ENCODE measurements around the gene RAD51B.
"Not testable (repeated sequence)": the region's sequence is repeated elsewhere in the genome, so short reads cannot be mapped to it uniquely, and the experiment has no call there.

The RAD51B gene

GRCh38 chr14:68113343-68113930 is 293.9 kb downstream of the RAD51B start:
- Mint-ChIP-seq H3K4me1 (peaks cover 12% of the 10 kb centered on the region), H3K36me3 (no peaks in the 10 kb centered on the region), H3K4me3 (no peak overlapping the region), H3K9me3 (no peaks in the 10 kb centered on the region), H3K27ac (no peak overlapping the region), H3K27me3 (no peaks in the 10 kb centered on the region)
- ATAC-seq, result no peak

GRCh38 chr14:68115952-68116351 is 296.4 kb downstream of the RAD51B start:
- H3K9me3 Mint-ChIP-seq, H3K4me3 Mint-ChIP-seq, ATAC-seq, H3K4me1 Mint-ChIP-seq, H3K27me3 Mint-ChIP-seq, H3K36me3 Mint-ChIP-seq, H3K27ac Mint-ChIP-seq: not testable (repeated sequence)

GRCh38 chr14:68122651-68123050 is 303.1 kb downstream of the RAD51B start:
- Mint-ChIP-seq H3K9me3 (no peaks in the 10 kb centered on the region), H3K4me1 (no peaks in the 10 kb centered on the region), H3K36me3 (peaks cover 5% of the 10 kb centered on the region), H3K27ac (no peak overlapping the region), H3K27me3 (no peaks in the 10 kb centered on the region), H3K4me3 (no peak overlapping the region)
- no peak for ATAC-seq

GRCh38 chr14:68124050-68124449 is 304.5 kb downstream of the RAD51B start:
- H3K9me3 Mint-ChIP-seq, result no peaks in the 10 kb centered on the region
- peaks cover 5% of the 10 kb centered on the region for H3K36me3 Mint-ChIP-seq
- no peak for ATAC-seq
- H3K27me3 Mint-ChIP-seq, result no peaks in the 10 kb centered on the region
- H3K27ac Mint-ChIP-seq, result no peak overlapping the region
- H3K4me1 Mint-ChIP-seq, result no peaks in the 10 kb centered on the region
- H3K4me3 Mint-ChIP-seq, result no peak overlapping the region

- no peaks in the 10 kb centered on the region for H3K4me1 Mint-ChIP-seq
- H3K27me3 Mint-ChIP-seq, result no peaks in the 10 kb centered on the region
- no peak overlapping the region for H3K4me3 Mint-ChIP-seq
- no peak for ATAC-seq
- no peaks in the 10 kb centered on the region for H3K9me3 Mint-ChIP-seq
- H3K36me3 Mint-ChIP-seq, result peaks cover 5% of the 10 kb centered on the region
- H3K27ac Mint-ChIP-seq, result no peak overlapping the region
These were observed 305.6 kb downstream of the RAD51B start for GRCh38 chr14:68124979-68125731.

GRCh38 chr14:68127166-68127565 is 307.6 kb downstream of the RAD51B start:
- Mint-ChIP-seq H3K27me3 (no peaks in the 10 kb centered on the region), H3K36me3 (no peaks in the 10 kb centered on the region), H3K4me3 (no peak overlapping the region), H3K27ac (no peak overlapping the region), H3K4me1 (no peaks in the 10 kb centered on the region), H3K9me3 (no peaks in the 10 kb centered on the region)
- ATAC-seq, result no peak

- Mint-ChIP-seq H3K27ac (no peak overlapping the region), H3K4me3 (no peak overlapping the region), H3K9me3 (no peaks in the 10 kb centered on the region), H3K27me3 (no peaks in the 10 kb centered on the region), H3K36me3 (no peaks in the 10 kb centered on the region), H3K4me1 (no peaks in the 10 kb centered on the region)
- no peak for ATAC-seq
These were observed 312.3 kb downstream of the RAD51B start for GRCh38 chr14:68131907-68132306.

GRCh38 chr14:68132563-68133121 is 313.1 kb downstream of the RAD51B start:
- H3K4me3 Mint-ChIP-seq, result no peak overlapping the region
- no peak for ATAC-seq

DNA sequence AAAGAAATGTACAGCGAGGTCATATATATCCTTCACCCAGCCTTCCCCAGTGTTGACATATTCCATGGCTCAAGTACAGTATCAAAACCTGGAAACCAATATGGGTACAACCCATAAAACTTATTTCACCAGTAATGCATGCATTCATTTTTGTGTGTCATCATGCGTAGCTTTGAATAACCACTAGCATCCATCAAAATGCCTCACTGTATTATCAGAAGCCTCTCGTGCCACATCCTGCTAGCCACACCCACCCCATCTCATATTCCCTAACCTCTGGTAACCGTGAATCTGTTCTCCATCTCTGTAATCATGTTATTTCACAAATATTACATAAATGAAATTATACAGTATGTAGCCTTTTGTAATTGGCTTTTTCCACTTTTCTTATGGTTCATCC is 314.3 kb downstream of the RAD51B start:
- H3K36me3 Mint-ChIP-seq, result no peaks in the 10 kb centered on the region
- no peak for ATAC-seq
- H3K27ac Mint-ChIP-seq, result no peak overlapping the region
- no peaks in the 10 kb centered on the region for H3K4me1 Mint-ChIP-seq
- no peaks in the 10 kb centered on the region for H3K27me3 Mint-ChIP-seq
- no peaks in the 10 kb centered on the region for H3K9me3 Mint-ChIP-seq
- H3K4me3 Mint-ChIP-seq, result no peak overlapping the region

More at GRCh38 chr14:68132563-68133121, 313.1 kb downstream of the RAD51B start:
- Mint-ChIP-seq H3K27ac (no peak overlapping the region), H3K27me3 (no peaks in the 10 kb centered on the region), H3K9me3 (no peaks in the 10 kb centered on the region), H3K36me3 (no peaks in the 10 kb centered on the region), H3K4me1 (no peaks in the 10 kb centered on the region)

DNA sequence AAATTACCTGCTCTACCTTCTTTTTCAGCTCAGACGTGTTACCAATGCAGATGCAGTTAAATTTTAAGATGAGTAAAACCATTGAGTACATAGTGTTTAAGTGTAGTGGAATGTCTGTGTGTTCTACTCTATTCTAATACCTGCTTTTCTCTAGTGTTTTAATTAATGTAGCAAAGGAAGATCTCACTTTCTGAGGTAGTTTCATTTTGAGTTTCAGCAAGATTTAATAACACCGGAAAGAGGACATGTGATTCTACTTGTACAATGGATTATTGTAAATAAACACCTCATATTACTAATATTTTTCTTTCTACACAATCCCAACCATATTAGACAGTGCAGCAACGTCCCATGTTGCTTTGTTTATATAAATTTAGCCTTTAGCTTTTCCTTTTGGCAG is 315.4 kb downstream of the RAD51B start:
- Mint-ChIP-seq H3K36me3 (no peaks in the 10 kb centered on the region), H3K4me1 (no peaks in the 10 kb centered on the region), H3K4me3 (no peak overlapping the region), H3K9me3 (no peaks in the 10 kb centered on the region), H3K27ac (no peak overlapping the region), H3K27me3 (no peaks in the 10 kb centered on the region)
- no peak for ATAC-seq

DNA sequence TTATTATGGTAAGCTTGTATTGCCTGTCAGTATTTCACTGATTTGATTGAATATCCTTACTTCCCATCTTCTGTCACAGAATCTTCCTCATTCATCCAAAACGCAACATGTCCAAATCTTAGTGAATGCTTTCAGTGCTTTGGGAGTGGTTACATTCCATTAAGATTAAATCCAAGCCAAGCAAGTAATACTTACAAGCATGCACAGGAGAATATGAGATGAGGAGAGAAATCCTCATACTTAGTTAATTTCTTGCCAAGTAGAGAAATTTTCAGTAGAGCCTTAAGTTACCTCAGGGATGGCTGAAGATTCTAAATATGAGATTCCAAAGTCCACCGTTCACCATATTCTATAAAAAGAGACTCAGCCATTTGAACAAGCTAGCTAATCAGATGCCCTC is 316.0 kb downstream of the RAD51B start:
- Mint-ChIP-seq H3K4me1 (no peaks in the 10 kb centered on the region), H3K9me3 (no peaks in the 10 kb centered on the region), H3K27me3 (no peaks in the 10 kb centered on the region), H3K36me3 (no peaks in the 10 kb centered on the region), H3K27ac (no peak overlapping the region), H3K4me3 (no peak overlapping the region)
- ATAC-seq, result no peak

- H3K27me3 Mint-ChIP-seq, result no peaks in the 10 kb centered on the region
- no peaks in the 10 kb centered on the region for H3K36me3 Mint-ChIP-seq
- ATAC-seq, result no peak
- H3K27ac Mint-ChIP-seq, result no peak overlapping the region
- no peaks in the 10 kb centered on the region for H3K4me1 Mint-ChIP-seq
- H3K9me3 Mint-ChIP-seq, result no peaks in the 10 kb centered on the region
- H3K4me3 Mint-ChIP-seq, result no peak overlapping the region
These were observed 318.4 kb downstream of the RAD51B start for GRCh38 chr14:68137704-68138619.

DNA sequence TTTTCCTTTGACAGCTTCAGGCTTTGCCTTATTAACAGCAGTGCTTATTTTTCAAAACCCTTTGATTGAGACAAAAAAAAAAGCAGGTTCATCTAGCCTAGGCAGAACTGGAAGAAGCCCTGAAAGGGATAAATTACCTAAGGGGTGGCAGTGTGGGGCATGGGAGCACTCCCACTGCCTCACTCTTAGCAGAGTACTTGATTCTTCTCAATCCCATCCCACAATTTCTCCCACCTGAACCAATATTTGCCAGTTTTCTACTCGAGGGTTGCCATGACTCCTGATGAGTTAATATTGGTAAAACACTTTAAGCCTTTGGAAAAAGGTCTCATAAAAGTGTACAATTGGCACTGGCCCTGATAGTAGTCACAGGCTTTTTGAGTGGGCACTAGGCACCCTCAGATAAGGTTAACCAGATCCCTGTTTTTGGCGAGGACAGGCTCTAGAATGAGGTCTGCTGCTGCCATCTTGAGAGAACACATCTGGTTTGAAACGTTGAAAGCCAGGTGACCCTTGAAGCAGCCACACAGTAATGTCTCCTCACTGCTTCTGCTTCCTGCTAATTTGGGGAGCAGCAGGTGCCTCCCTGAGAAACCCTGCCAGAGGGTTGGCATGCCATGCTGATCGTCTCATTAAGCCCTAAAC is 320.0 kb downstream of the RAD51B start:
- H3K4me1 Mint-ChIP-seq, result no peaks in the 10 kb centered on the region
- no peak overlapping the region for H3K4me3 Mint-ChIP-seq
- no peak for ATAC-seq

DNA sequence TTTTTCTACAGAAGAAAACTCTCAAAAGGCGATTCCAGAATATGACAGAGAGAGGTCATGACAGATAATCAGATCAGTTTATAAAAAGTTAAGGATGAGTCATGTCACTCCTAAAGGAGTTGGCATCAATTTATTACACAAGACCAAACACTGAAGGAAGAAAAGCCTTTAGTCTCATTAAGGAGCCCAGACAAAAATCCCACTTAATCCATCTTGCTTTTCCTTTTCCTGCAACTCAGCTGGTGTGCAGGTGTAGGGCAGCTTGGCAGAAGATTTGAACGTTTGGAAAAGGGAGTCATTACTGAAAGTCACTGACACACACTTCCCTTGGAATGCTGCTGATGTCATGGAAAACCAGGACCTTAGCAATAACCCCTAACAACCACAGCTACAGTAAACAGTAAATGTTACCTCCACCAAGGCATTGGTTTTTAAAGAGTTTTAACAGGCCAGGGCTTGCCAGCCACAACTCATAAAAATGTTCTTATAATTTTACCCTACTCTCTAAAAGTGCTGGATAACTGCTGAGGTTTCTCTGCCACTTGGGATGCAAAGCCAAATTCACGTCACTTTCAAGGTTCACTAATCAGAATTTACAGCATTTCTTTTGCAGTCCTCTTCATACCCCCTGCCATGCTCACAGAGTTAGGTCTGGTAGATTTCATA is 320.6 kb downstream of the RAD51B start:
- no peaks in the 10 kb centered on the region for H3K27me3 Mint-ChIP-seq
- no peak for ATAC-seq
- H3K4me1 Mint-ChIP-seq, result no peaks in the 10 kb centered on the region
- no peak overlapping the region for H3K4me3 Mint-ChIP-seq
- H3K36me3 Mint-ChIP-seq, result no peaks in the 10 kb centered on the region
- H3K9me3 Mint-ChIP-seq, result no peaks in the 10 kb centered on the region
- peak overlapping the region; percentile 12 for H3K27ac Mint-ChIP-seq

More for the DNA sequence above, 320.0 kb downstream of the RAD51B start:
- no peaks in the 10 kb centered on the region for H3K27me3 Mint-ChIP-seq
- no peaks in the 10 kb centered on the region for H3K9me3 Mint-ChIP-seq
- H3K27ac Mint-ChIP-seq, result peak overlapping the region; percentile 12
- H3K36me3 Mint-ChIP-seq, result no peaks in the 10 kb centered on the region
